OCI-LY3 (cell line): ENCODE data around the gene BAIAP2.

ENCODE experiments used
- CTCF ChIP-seq: fragments of 200-600, 300-600 bp; sonication (generic); IDR thresholded peaks from 2 replicates; pipeline ENCODE4 v1.5.1; 2014; ENCODE audit warnings: antibody characterized with exemption, low read length, low read depth
- EZH2phosphoT487 ChIP-seq: fragments of 200-600 bp; shearing (Covaris generic); IDR thresholded peaks from 2 replicates; pipeline ENCODE4 v1.6.1; 2018; ENCODE audit warnings: antibody characterized with exemption, mixed run types, low read depth

- TF ChIP-seq CTCF = no peak
- no peak for TF ChIP-seq EZH2phosphoT487
Measured at GRCh38 chr17:81039854-81040758, 5.2 kb downstream of the BAIAP2 start.
